GM19463 (cell line): ENCODE measurements around the gene GRM5.
A peak's percentile ranks its signal among the peaks of the same experiment; 100 is the strongest.
"Not testable (repeated sequence)": the region's sequence is repeated elsewhere in the genome, so short reads cannot be mapped to it uniquely, and the experiment has no call there.

Experiments used
- ATAC-seq: cut with Tn5 transposase; IDR thresholded peaks from one replicate; pipeline ENCODE4 v1.9.1; 2021; ENCODE audit warnings: mild to moderate bottlenecking, moderate library complexity; ENCODE audit not compliant: unreplicated experiment

Gene GRM5

DNA sequence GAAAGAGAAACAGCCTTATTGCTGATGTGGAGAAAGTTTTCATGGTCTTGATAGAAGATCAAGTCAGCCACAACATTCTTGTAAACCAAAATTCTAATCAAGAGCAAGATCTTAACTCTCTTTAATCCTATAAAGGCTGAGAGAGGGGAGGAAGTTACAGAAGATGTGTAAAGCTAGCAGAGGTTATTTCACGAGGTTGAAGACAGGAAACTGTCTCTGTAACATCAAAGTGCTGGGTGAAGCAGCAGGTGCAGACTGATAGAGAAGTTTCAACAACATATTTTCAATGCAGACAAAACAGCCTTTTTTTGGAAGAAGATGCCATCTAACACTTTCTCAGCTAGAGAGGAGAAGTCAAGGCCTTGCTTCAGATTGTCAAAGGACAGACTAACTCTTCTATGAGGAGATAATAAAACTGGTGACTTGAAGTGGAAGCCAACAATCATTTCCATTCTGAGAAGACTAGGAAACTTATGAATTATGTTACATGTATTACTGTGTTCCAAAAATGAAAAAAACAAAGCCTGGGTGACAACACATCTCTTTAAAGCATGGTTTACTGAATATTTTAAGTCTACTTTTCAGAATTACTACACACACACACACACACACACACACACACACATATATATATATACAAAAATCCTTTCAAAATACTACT lies 221.9 kb downstream of the GRM5 start:
- not testable (repeated sequence) for ATAC-seq

DNA sequence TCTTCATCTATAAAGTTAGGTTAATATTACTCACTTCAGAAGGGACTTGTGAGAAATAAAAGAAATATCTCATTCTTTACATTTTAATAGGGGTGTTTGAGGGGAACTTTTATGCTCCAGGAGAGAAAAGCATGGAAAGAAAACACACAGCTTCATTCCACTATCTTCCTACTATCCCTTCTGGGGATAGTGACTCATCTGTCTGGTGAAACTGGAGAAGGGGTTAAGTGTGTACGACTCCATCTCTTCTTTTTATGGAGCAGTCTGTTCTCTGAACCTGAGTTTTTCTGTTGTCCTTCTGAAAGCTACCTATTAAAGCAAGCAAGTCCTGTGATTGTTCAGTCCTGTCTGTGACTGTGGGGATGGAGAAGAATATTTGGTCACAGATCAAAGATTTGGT lies 227.6 kb downstream of the GRM5 start:
- not testable (repeated sequence) for ATAC-seq

DNA sequence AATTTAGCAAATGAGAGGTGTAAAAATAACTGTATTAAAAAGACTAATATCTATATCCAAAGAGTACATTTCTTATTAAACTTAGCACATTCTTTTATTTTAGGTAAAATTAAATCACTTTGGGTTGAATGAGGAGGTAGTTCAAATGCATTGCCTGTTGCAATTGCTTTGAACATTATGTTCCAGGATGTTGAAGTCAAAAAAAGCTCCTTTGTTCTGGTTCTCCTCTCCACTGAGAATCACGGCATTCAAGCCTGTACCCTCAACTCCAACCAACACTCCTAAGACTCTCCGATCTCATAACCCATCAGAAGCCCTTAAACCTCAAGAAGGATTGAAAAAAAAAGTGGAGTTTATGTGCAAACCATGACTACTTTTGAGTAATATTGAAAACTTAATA lies 230.1 kb downstream of the GRM5 start:
- ATAC-seq: not testable (repeated sequence)

DNA sequence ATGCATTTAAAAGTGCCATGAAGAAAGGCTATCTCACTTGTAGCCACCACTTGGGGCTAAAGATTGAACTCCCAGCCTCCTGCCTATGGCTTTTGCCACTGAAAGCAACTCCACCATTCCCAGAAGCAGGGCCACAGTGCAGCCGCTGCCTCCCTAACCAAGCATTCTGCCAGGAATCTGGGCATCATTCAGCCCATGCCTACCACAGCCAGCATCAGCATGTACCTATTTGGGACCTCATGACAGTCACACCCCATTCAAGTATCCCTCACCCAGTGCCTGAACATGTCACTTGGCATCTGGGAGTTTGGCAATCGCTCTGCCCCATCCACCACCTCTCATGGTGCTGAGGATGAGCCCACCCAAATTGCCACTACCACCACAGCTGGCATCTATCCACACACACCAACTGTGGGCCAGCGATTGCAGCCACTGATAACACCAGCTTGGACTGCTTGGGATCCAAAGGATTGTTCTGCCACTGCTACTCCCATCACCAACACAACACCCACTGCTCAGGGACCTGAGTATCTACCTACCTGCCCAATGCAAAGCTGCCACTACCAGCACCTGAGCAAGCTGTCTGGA lies 234.4 kb downstream of the GRM5 start:
- ATAC-seq: no peak

GRCh38 chr11:88827018-88827676 lies 238.6 kb downstream of the GRM5 start:
- no peak for ATAC-seq

DNA sequence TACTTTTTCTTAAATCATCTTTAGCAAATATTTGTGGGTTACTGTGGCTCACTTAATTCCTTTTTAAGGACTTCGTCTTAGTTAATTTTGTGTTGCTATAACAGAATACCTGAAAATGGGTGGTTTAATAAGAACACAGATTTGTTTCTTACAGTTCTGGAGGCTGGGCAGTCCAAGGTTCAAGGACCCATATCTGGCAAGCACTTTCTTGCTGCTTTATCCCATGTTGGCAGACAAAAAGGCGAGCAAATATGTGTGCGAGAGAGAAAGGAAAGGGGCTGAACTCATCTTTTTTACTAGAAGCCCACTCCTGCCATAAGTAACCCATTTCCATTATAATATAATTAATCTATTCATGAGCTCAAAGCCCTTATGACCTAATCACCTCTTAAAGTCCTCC lies 246.2 kb downstream of the GRM5 start:
- no peak for ATAC-seq

DNA sequence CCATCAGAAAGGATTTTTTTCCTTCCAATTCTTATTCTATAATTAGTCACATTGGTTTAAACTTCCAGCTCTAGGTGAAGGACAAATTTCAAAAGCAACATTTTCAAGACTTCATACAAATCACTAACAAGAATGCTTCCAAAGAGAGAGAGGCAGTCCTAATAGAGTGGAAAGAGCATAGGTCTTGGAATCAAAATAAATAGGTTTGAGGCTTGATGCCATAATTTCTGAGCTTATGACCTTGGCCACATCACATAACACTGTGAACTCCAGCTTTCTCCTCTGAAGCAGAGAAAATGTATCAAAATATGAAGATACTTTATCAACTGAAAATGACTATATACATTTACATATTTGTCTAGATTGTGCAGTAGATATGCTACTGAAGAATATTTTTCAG lies 246.8 kb downstream of the GRM5 start:
- no peak for ATAC-seq

DNA sequence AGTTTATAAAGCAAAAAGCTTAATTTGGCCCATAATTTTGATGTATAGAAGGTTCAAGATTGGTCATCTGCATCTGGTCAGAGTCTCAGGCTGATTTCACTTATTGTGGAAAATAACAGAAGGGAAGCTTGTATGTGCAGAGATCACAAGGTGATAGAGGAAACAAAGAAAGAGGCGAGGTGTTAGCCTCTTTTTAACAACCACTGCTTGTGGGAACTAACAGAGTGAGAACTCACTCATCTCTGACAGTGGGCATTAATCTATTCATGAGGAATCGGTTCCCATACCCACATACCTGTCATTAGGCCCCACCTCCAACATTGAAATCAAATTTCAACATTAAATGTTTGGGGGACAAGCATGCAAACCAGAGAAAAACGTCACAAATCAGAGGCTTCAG lies 250.3 kb downstream of the GRM5 start:
- no peak for ATAC-seq

DNA sequence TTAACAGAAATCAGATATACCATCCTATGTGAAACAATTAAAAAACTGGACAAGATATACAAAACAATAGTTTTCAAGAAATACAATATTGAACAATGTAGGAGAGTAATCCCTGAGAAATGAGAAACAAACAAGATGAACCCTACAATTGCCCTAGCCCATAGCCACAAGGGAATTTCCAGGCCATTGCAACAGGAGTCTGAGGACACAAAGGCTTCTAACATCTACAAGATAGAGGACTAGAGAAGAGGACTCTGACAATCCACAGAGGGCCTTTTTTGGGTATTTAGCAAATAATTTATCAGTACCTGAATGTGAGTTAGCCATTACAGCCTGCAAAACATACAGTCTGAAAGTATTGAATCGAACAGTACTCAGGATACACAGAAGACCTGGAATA lies 251.7 kb downstream of the GRM5 start:
- ATAC-seq: peak; percentile 71

DNA sequence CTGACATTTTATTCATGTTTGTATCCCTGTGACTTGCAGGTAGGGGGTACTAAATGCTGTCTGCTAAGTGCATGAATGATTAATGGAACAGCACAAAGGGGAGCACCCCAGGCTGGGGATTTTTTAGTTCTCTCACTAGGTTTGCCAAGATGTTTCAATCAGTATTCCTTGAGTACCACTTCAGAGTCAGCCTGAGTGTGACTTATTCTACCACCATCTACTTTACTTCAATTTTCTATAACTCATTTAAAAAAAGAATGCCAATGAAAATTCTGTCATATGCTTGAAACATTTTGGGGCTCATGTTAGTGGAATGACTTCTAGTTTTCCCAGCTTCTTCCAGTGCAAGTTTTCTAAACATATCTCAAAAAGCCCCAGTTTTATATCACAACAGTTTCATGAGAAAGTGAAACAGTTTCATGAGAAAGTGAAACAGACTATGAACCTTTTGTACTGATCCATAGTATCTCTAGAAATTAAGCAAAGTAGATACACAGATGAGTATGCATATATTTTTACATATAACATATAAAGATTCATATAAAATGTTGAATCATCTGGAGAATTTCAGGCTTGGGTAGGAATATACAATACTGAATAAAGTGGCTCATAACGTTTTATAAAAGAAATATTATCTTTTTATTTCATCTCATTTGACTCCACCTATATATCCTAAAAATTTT lies 252.4 kb downstream of the GRM5 start:
- ATAC-seq: peak; percentile 73

DNA sequence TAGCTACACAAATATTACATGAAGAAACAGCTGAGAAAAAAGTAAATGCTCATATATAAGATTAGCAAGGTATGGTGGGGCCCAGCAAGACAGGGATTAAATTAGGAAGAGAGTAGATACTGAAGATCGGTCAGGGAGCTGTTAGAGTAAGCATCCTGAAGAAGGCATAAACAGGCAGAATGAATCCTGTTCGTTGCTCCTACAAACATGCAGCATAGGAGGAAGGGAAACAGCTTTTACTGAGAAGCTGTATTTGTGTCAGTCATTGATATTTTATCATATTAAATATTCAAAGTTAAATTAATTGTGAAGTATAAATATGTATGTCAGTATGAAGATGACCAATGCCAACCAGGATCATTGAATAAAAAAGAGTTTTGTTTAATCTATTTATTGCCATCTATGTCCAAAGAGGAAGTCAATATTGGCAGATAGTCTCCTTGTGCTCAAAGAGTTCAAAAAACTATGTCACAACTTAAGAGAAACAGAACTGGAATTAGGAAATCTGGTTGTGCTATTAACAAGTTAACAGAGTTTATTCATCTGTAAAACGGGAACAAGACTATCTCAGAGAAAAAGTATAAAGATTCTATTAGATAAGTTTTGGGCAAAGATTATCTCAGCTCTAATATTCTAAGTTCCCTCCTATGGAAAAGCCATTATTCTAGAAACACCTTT lies 255.2 kb downstream of the GRM5 start:
- ATAC-seq: no peak

- no peak for ATAC-seq
Measured at GRCh38 chr11:88809126-88809525, 256.7 kb downstream of the GRM5 start.

DNA sequence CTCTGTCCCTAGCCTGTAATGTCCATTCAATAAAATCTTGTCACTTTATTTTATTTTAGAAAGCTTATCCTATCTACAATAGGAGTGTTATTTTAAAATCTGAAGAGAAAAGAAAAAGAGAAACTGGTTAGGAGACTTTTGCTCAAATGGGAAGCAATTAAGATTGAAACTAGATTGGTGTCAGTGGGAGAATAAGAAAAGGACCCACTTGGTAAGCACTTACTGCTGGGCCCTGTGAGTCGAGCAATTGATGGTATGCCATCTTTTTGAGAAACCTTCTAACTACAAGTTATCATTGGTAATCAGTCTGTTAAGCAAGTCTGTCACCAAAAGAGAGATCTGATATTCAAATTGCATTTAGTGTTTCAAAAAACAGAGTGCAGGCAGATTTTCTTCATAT lies 258.4 kb downstream of the GRM5 start:
- peak; percentile 69 for ATAC-seq

DNA sequence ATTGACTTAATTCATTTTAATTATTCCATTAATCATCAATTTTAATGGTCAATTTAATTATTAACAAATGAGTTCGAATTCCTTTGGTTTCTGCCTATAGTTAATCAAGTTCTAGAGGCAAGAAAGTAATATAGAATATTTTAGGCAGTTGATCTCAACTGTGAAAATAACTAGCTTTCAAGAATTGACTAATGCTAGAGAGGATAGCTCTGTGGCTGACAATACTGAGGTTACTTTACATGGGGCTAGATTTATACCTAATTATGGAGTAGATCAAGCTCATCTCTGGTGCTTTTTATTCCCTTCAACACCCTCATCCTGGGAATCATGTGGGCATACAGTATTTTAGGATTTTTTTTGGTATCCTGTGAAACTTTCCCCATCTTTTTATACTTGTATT lies 259.4 kb downstream of the GRM5 start:
- ATAC-seq: no peak

DNA sequence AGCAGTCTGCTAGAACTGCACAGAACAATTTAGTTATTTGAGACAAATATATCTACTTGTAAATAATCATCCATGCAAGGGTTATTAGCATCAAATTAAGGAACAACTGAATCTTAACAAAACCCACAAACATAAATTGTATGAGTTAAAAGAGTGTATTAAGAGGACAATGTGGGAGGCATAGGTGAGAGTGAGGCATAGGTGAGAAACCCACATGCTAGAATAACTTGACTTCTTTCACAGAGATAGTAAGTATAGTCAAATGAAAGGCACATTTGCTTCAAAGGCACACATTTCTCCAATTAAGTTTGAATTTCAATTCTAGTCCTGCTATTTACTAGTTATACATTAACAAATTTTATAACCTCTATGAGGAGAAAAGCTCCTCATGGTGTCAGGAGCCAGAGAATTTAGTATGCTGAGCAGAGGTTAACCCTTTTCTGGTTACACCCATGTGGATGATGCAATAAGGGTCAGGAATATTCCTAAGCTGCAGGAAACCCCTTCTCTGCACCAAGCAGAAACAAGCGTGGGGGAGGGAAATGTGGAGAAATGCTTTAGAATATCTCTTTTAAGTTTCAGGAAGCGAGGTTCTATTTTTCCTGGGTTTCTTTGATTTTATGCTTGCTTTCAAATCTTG lies 264.2 kb downstream of the GRM5 start:
- no peak for ATAC-seq

DNA sequence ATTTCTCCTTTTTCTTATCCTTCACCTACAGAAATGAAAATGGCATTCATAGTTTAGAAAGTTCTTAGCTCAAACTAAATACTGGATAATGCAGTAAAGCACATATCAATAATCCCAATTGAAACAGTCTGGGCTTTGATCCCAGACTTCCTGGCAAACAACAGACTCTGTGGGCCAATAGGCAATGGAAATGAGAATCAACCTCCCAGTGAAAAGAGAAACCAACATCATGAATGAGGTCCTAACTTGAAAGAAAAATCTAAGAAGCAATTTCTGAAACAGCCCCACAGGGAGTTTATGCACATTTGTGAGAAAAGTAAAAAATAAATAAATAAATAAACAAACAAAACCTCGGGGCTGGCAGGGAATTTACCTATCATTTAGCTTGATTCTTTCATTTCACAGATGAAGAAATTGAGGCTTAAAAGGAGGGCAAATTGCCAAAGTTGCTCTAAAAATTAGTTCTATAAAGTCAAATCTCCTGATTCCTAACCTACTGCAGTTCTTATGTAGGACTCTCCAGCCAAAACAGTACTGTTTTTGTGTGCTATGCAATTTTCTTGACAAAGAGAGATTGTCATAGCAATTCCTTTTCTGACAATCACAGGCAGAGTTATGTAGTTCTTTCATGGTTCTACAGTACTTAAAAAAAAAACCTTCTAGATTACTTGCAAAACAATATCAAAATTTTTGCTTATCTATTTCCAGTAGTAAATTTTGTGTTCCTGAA lies 265.8 kb downstream of the GRM5 start:
- ATAC-seq: no peak

DNA sequence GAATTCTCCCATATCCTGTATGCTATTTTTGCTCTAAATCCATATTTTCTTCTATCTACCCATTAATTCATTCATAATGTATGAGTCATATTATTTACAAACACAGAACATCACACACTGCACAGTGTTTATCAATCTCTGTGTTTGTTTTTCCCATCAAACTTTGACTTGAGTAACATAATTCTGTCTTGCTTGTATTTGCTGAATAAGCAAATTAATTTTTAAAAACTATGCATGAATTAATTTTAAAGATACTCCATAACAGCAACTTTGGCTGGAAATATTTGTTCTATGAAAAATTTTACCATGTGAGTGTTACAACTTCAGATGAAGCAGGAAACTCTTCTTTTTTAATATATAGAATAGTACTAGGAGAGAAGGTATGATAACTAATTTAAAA lies 275.6 kb downstream of the GRM5 start:
- ATAC-seq: no peak

DNA sequence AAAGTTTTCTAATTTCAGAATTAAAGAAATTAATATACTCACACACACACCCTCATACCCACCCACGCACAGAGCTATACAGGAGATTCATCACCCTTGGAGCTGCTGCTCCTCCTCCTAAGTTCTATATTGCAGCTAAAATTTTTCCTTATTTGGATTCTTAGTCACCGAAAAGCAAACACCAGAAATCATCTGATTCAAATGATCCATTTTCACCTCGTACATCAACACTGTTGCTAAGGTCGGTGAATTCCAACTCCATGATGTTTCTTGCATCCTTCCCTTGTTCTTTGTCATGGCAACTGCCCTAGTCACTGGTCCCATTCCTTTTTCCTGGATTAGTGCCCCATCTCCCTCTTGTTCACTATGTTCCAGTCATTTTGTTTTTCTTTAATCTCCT lies 286.2 kb downstream of the GRM5 start:
- ATAC-seq: no peak

GRCh38 chr11:88770475-88771079 lies 295.2 kb downstream of the GRM5 start:
- ATAC-seq: no peak

- no peak for ATAC-seq
Measured at GRCh38 chr11:88744140-88744539, 321.6 kb downstream of the GRM5 start.
